B cell (primary cell): ENCODE results near the gene NAPA.

ENCODE experiments used
- CTCF ChIP-seq: fragments of 200-600 bp; IDR thresholded peaks from one replicate; pipeline ENCODE4 v1.8.0; 2022; ENCODE audit warnings: antibody characterized with exemption, mild to moderate bottlenecking
- EZH2 ChIP-seq: IDR thresholded peaks from 2 replicates; pipeline ENCODE4 v1.6.1; 2012; ENCODE audit warnings: borderline replicate concordance, low read depth, mild to moderate bottlenecking, moderate library complexity, low read length; ENCODE audit not compliant: insufficient read depth, poor library complexity, severe bottlenecking

- no peak for TF ChIP-seq EZH2
- TF ChIP-seq CTCF, result no peak
Measured at GRCh38 chr19:47480658-47481057, 34.2 kb downstream of the NAPA start.
